ENCODE data around the gene ARMCX5. TPM values are rescaled to one million over a fixed set of nuclear protein-coding genes. Genes with fewer than 3 reads are reported as not detected.

ARMCX5 gene
- 23.7 and 24.6 TPM in 2 replicates for polyA plus RNA-seq (2011; rRNA removed)
- 8.0 and 8.4 TPM in 2 replicates for polyA plus RNA-seq (2012; cell fraction: cytosol; rRNA removed)
- polyA plus RNA-seq (2012; cell fraction: nucleus; rRNA removed): 7.8 and 11.9 TPM in 2 replicates
- 8.2 to 10.5 TPM (median 8.9 TPM) in 3 replicates for polyA plus RNA-seq (2017; fragmentation: RNase III; extraction: RNeasy Plus Mini Kit Qiagen cat#74134 plus additional on column Dnase treatment)
- 16.2 and 25.0 TPM in 2 replicates for polyA minus RNA-seq (2011; rRNA and poly(A)+ RNA removed)

- ChIA-PET POLR2A (interaction anchor here (0.5 to 1.0 kb wide), 9 partner anchors 9 to 444 kb away, joined by 3 to 5 read pairs (median 4); partner anchors contain the start of genes BEX5 and GPRASP3), CTCF (interaction anchor here (1.2 kb wide), 1 partner anchor 10 kb away, joined by 3 read pairs; no protein-coding TSS in a partner anchor)
- Histone ChIP-seq H3K4me2 (peak within 1 kb of the TSS; percentile 85), H3K4me3 (peak within 1 kb of the TSS; percentile 88), H3K9me3 (no peaks in the 10 kb centered on the region), H3K4me1 (peaks cover 6% of the 10 kb centered on the region; the same call in 1 of the 3 replicates), H3K27ac (peak within 1 kb of the TSS; percentile 89 to 91)
- ATAC-seq (peak; percentile 96 to 97), DNase-seq (ENCODE audit: low read depth in 1 of 2, low spot score in 1 of 2) (peak; percentile 55 to 94), FAIRE-seq (peak; percentile 96)
- WGBS (ENCODE audit: missing lambda C conversion rate): 3% methylated on average over 38 of the region's 42 CpGs
- TF ChIP-seq POLR2AphosphoS2 (conservative IDR thresholded peaks at IDR 0.05; ENCODE audit: low read length) (no peak), RAD21 (conservative IDR thresholded peaks at IDR 0.05 in 1 of 2, IDR thresholded peaks at IDR 0.05 in 1 of 2) (no peak), HMGXB4 (CRISPR knock-in tag; IDR thresholded peaks at IDR 0.05; ENCODE audit: borderline replicate concordance) (no peak), CHD4 (IDR thresholded peaks at IDR 0.05; ENCODE audit: borderline replicate concordance) (no peak), NPAS2 (CRISPR knock-in tag; IDR thresholded peaks at IDR 0.05; ENCODE audit: borderline replicate concordance) (no peak), HOXA7 (CRISPR knock-in tag; IDR thresholded peaks at IDR 0.05) (no peak), GATA3 (IDR thresholded peaks at IDR 0.05; ENCODE audit: borderline replicate concordance) (no peak), KDM5A (IDR thresholded peaks at IDR 0.05) (no peak), CTCF (IDR thresholded peaks at IDR 0.05) (no peak), MAZ (IDR thresholded peaks at IDR 0.05; ENCODE audit: borderline replicate concordance, low read depth, low read length) (no peak), POLR2A (IDR thresholded peaks at IDR 0.05; ENCODE audit: low read length) (peak; percentile 80), RARB (CRISPR knock-in tag; IDR thresholded peaks at IDR 0.05) (no peak), FOSB (CRISPR knock-in tag; IDR thresholded peaks at IDR 0.05) (no peak), ZNF302 (CRISPR knock-in tag; IDR thresholded peaks at IDR 0.05) (no peak), ZFP36 (IDR thresholded peaks at IDR 0.05; ENCODE audit: borderline replicate concordance, partially characterized antibody) (no peak), TFCP2L1 (CRISPR knock-in tag; IDR thresholded peaks at IDR 0.05) (no peak), KDM1A (IDR thresholded peaks at IDR 0.05; ENCODE audit: low read depth) (no peak), HEYL (CRISPR knock-in tag; IDR thresholded peaks at IDR 0.05) (no peak), MYC (IDR thresholded peaks at IDR 0.05; ENCODE audit: borderline replicate concordance, low read length) (no peak; the same call in 1 of the 2 replicates), EP300 (IDR thresholded peaks at IDR 0.05) (no peak), RCOR1 (IDR thresholded peaks at IDR 0.05; ENCODE audit: low read depth, low read length) (no peak), HOXB13 (CRISPR knock-in tag; IDR thresholded peaks at IDR 0.05; ENCODE audit: low read depth) (0 out of 2 replicates have a peak, but pooled peaks have one; percentile 32), CBX2 (IDR thresholded peaks at IDR 0.05; ENCODE audit: borderline replicate concordance, low read depth) (no peak), TP53 (CRISPR knock-in tag; IDR thresholded peaks at IDR 0.05) (no peak), ESRRA (IDR thresholded peaks at IDR 0.05; ENCODE audit: borderline replicate concordance, low read length) (no peak), REST (IDR thresholded peaks at IDR 0.05) (no peak), CBX8 (IDR thresholded peaks at IDR 0.05) (no peak), CEBPB (IDR thresholded peaks at IDR 0.05) (no peak)
- TF ChIP-seq, protein P1, sequence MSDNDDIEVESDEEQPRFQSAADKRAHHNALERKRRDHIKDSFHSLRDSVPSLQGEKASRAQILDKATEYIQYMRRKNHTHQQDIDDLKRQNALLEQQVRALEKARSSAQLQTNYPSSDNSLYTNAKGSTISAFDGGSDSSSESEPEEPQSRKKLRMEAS (IDR thresholded peaks at IDR 0.05): peak; percentile 82
- TF ChIP-seq, protein P2, sequence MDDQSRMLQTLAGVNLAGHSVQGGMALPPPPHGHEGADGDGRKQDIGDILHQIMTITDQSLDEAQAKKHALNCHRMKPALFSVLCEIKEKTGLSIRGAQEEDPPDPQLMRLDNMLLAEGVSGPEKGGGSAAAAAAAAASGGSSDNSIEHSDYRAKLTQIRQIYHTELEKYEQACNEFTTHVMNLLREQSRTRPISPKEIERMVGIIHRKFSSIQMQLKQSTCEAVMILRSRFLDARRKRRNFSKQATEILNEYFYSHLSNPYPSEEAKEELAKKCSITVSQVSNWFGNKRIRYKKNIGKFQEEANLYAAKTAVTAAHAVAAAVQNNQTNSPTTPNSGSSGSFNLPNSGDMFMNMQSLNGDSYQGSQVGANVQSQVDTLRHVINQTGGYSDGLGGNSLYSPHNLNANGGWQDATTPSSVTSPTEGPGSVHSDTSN (IDR thresholded peaks at IDR 0.05): peak; percentile 76
- TF ChIP-seq, protein P3, sequence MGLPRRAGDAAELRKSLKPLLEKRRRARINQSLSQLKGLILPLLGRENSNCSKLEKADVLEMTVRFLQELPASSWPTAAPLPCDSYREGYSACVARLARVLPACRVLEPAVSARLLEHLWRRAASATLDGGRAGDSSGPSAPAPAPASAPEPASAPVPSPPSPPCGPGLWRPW (IDR thresholded peaks at IDR 0.05): no peak
Measured at GRCh38 chrX:102599084-102599950, at the start of gene ARMCX5. ARMCX5 (plus strand) TSS chrX:102599515; CDS start chrX:102602142, 2,627 bp downstream.
